ENCODE data around the gene MED31.

The MED31 gene

DNA sequence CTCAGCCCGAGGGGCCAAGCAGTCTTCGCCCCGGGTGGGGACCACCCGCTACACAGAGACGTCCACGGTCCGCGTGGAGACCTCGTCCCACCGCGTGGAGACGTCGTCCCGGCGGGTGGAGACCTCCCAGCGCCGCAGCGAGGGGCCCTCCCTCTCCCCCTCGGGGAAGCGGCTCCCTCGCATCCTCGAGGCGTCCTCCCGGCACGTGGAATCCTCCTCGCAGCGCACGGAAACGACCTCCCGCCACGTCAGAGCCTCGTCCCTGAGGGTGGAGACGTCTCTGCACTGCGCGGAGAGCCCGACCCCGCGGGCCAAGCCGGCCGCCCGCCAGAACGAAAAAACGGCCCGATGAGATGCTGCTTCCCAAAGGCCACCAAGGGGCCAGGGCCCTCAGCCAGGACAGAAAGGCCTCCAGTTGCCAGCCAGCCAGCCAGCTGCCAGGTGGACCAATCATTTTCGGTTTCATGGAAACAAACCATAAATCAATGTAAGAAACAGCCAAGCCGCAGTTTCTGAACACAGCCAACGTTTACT lies 581 bp upstream of the MED31 start:
- DNase-seq: peak; percentile 15

DNA sequence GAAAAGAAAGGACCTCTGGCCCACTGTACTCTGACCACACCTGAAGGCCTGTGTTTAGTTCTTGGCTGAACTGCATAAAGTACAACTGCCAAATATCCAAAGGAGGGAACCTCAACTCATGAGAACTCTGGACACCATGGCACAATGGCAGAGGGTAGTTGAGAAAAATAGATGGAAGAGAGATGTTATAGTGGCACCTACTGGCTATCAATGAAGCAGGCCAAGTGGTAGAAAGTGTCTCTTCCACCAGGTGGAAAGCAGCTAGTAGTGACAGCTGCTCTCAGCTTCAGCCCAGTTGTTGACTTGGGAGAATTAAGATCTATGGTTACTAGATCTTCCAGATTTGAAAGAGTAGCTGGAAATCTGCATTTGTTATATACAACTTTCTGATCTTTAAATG lies 3.2 kb downstream of the MED31 start:
- DNase-seq: no peak

DNA sequence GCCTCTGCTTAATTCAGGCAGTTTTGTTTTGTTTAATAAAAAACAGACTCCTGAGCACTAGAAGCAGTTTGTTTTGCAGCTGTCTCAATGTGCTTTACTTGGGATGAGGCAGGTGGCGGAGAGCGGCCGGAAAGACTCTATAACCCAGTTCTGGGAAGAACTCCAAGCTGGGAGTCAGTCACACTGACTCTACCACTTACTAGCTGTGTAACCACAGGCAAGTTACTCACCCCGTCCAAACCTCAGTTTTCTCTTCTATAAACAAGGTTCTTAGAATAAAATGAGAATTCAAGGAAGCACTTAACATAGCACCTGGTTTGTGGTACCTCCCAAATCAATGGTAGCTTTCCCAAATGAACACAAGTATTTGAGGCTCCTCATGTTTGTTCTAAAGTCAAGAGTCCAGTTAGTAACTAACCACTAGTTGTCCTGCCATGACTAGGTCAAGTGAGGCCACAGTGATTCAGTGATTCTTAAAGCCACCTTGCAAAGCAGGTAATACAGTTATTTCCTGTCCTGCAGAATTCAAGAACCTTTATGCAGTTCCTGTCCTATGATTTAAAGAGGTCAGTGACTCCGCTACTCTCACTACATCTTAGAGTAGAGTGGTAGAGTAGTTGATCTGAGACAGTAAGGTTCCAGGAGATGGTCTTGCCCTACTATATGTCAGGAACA lies 7.8 kb downstream of the MED31 start:
- no peak for DNase-seq

DNA sequence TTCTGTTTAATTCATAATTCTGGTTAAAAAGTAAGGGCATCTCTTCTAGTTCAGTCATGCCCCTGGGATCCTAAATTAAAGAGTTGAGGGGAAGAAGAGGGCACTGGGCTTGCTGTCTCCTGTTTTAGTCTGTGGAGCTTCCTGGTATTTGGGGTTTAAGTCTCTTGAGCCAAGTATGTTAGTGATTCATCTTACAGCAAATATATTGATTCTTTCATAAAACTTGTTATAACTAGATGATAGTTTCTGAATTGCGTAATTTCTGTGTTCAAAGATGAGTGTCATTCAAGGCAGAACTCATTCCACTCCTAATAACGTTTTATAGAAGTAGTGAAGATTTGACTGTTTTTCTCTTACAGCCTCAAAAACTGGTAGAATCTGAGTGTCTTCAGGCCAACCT lies 8.8 kb downstream of the MED31 start:
- no peak for DNase-seq

DNA sequence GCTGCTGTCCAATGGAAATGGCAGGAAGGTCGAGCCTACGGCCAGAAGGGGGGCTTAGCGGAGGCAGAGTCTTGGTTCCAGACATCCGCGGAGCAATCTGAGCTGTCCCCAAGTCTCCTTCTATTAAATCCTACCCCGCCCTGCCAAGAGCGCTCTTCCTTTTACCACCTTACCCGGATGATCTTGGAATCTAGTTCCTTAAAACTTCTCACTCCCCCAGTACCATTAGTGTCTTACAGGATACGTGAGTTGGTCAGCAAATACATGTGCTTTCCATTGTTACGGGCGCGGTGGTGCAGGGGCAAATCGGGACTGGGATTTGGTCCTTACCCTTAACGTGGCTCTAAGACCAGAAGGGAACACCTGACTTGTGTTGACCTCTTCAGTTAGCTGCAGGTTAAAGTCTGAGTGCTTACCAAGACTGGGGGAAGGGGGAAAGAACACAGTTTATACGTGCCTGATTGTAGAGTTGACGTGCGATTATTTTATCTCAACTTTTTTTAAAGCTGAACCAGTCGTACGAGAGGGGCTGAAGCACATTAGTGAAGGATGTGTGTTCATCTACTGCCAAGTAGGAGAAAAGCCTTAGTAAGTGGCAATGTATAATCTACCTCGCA lies 10.1 kb downstream of the MED31 start:
- DNase-seq: no peak

DNA sequence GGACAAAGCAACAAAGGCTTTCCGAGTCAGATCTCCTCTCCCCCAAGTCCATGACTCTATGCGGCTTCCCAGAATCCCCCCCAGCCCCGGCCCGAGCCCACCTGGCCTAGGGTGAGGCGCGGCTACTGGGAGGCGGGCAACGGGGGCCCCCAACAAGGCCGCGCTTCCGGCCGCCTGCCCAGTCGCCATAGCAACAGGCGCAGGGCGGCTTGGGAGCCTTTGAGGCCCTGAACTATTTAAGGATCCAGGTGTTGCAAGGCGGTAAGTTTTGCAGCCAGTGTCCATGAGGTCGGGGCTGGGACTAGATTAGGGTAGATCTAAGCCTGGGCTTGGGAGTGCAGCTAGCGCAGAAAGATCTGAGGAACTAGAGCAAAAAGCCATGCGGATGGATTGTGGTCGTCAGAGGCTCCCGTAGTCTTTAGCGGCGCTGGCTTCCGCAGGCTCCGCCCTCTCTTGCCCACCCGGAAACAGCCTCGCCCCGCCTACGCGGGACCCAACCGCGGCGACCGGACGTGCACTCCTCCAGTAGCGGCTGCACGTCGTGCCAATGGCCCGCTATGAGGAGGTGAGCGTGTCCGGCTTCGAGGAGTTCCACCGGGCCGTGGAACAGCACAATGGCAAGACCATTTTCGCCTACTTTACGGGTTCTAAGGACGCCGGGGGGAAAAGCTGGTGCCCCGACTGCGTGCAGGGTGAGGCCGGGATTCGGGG lies 10.7 kb downstream of the MED31 start, which contains the start of the genes KIAA0753 and TXNDC17:
KIAA0753 (minus strand) TSS at position 176 of the 711 bp plus-strand sequence. CDS start 5,608 bp downstream, outside the sequence.
TXNDC17 (plus strand) TSS at position 525 of the 711 bp plus-strand sequence; CDS start at position 548, 23 bp downstream.
- DNase-seq: peak; percentile 79

DNA sequence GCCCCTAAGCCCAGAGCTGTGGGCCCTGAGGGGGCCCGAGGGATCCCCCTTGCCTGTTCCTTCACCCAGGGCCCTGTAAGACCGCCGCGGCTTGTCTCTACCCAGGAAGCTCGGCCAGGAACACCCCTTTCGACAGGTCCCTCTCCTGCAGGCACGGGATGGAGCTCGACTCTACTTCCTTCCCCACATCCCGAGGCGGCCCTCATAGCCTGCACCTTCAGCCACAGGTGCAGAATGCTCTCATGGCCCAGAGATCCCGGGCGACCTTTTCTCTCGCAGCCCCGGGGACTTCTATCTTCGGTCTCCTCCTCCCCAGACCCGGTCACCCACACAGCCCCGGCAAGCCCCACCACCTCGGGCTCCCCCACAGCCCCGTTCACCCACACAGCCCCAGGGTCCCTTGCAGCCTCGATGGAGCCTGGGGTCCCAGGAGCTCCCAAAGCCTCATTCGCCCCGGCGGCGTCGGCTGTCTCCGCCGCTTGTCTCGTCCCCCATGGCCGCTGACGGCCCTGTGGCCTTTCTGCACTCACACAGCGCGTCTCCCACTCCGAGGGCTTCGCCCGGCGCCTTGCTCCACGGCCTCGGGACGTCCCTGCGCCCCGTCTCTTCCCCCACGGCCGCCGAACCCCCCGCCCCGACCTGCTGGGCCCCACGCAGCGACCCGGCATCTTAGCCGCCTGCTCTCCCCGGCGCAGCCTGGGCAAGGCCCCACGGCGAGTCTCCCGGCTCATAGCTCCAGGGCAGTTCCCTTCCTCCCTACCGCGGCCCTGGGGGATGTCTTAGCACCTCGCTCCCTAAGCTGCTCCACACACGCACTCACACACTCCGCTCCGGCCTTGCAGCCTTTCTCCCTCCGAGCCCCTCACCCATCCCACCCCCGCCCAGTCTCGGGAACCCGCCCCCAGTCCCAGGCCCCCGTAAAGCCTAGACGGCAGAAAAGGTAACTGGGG lies 11.5 kb downstream of the MED31 start:
- peak; percentile 43 for DNase-seq

DNA sequence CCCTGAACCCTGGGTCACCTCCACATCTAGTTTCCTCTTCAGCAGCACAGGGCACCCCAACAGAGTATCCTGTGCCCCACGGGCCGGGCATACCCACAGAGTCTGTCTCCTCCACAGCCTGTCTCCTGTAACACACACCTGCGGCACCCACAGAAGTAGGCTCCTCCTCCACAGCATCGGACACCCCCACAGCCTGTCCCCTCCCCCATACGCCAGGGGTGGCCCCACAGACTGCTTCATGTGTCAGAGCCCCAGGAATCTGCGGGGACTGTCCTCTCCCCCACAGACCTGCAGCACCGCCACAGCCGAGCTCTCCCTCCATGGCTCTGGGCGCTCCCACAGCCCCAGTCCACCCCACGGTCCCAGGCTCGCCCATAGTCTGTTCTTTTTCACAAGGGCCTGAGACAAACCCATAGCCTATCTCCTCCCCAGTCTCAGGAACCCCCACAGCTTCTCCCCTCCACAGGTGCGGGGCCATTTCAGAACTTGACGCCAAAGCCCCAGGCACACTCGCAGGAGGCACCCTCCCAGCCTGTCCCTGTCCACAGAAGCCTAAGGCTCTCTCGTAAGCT lies 12.3 kb downstream of the MED31 start:
- no peak for DNase-seq

DNA sequence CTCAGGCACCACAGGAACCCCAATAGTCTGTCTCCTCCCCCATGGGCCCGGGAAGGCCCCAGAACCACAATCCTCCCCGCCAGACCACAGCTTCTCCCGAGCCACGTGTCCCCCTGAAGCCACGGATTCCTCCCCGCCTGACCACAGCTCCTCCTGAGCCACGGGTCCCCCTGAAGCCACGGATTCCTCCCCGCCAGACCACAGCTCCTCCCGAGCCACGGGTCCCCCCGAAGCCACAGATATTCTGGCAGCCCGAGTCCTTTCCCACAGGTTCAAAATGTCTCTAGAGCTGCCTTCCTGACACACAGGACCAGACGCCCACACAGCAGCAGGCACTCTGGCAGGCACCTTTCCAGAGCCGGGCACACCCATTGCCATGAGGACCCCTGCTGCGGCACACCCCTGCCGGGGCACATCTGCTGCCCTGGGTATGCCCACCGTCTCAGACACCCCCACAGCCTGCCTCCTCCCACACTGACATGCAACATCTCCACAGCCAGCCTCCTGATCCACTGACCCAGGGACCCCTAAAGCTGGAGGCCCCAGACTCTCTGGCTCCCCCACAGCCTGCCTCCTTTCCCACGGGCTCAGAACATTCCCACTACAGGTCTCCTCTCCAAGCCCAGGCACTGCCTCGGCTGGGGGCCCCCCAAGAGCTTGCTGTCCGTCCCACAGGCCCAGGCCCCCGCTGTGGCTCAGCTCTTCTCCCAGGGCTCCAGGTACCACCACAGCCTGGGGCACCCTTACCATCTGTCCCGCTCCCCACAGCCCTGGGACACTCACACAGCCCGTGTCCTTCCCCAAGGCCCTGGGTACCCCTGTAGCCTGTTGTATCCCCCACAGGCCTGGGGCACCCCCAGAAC lies 13.1 kb downstream of the MED31 start:
- no peak for DNase-seq

DNA sequence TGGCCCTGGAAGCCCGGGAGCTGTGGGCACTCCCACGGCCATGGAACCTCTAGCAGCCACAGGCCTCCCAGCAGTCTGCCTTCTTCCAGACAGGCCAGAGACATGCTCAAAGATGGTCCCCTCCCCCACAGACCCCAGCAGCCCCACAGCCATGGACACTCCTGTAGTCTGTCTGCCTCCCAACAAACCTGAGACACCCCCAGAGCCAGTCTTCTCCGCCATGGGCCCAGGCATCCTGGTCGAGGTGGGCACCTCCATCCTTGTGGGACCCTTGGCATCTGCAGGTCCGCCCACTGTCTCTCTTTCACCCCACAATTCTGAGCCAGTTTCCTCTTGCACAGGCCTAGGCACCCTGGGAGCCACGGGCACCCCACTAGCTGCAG lies 14.0 kb downstream of the MED31 start:
- no peak for DNase-seq

DNA sequence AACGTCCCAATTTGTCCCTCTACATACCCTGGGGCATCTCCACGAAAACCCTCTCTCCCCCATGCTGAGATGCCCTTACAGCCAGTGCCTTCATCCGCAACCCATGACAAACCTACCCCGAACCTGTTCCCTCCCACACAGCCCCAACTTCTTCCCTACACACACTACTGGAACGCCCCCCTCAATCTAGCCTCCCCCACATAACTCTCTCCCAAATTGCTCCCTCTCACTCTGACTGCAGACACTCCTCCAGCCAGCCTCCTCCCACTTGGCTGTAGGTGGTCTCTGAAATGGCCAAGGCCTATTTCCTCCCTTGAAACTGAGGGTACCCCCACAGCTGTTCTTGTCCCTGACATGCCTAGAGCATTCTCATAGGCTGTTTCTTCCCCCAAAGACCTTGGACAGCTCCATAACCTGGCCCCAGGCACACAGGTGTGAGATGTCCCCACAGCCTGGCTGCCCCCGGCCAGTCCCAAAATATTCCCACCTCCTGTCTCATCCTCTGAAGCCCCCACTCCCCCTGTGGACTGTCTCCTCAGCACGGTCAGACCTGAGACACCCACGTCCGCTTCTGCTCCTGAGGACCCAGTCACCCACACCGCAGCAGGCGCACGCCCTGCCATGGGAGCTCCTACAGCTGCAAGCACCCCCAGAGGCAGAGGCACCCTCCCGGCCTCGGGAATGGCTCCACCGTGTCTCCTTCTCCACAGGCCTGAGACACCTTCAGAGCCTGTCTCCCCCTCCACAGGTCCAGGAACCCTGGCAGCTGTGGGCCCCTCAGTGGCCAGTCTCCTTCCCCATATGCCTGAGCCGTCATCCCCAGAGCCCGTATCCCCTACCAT lies 14.6 kb downstream of the MED31 start:
- no peak for DNase-seq

DNA sequence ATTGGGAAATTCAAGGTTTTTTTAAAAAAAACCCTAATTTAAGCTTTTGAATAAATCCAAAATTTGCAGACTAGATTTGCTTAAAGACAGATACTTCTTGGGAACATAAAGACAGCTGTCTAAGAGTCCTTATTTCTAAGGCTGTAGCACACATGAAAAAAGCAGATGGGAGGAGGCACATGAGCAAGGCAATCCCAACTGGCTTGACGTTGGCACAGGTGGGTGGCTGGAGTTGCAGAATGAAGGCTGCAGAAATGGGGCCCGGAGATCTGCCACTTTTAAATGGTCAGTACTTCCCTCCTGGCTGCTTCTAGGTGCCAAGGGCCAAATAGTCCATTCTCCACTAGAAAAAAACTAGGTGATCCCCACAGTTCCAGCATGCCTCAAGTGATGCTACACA lies 15.3 kb downstream of the MED31 start:
- no peak for DNase-seq

DNA sequence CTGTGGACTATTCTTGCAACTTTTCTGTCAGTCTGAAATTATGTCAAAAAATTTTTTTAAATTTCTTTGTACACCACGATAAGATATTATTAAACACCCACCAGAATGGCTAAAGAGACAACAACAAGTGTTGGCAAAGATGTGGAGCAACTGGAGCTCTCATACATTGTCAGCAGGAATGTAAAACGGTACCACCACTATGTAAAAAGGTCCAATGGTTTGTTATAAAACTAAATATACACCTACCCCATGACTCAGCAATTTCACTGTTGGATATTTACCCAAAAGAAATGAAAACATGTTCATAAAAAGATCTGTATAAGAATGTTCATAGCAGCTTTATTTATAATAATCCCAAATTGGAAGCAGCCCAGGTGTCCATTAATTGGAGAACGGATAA lies 18.1 kb downstream of the MED31 start:
- DNase-seq: no peak

DNA sequence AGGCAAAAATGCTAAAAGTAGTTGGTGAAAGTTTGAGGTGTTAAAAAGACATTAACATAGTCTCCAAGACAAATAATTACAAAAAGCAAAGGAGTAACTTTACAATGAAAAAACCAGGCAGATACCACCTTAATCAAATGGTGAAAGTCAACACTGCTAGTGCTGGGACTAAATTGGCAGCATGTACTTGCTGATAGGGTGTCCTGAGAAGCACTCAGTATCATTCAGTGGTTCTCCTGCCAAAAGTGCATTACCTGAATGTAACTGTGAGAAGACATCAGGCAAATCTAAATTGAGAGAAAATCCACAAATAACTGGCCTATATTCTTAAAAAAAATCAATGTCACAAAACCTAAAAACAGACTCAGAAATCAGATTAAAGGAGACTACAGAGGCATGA lies 18.9 kb downstream of the MED31 start:
- DNase-seq: no peak

DNA sequence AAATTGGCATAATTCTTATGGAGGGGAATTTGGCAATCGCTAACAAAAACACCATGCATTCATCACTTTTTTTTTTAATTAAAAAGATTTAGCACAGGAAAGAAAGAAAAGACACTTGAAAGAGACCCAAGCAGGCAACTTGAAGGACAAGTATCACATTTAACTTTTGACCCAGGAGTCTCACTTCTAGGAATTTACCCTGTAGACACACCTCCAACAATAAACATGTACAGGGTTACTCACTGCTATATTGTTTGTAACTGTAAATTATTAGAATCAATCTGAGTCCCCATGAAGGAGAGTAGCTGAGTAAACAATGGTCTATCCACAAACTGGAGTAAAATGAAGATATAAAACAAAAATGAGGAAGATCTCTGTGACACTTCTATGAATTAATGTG lies 21.0 kb downstream of the MED31 start:
- DNase-seq: no peak

DNA sequence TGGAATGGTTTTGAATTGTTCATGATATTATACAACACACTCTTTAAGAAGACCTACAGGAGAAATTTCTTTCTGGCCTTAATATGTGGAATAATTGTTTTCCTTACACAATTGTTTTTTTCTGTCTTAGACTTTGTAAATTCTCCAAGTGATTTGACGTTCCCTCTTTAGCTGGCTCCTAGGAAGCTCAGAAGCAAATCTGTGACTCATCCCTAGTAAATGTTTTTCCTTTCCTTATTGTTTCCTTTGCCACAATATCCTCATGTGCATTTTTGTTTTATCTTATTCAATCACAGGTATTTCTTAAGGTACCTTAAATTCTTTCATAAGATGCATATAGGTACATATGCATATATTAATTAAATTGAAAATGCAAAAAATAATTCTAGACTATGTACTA lies 24.4 kb downstream of the MED31 start:
- no peak for DNase-seq

DNA sequence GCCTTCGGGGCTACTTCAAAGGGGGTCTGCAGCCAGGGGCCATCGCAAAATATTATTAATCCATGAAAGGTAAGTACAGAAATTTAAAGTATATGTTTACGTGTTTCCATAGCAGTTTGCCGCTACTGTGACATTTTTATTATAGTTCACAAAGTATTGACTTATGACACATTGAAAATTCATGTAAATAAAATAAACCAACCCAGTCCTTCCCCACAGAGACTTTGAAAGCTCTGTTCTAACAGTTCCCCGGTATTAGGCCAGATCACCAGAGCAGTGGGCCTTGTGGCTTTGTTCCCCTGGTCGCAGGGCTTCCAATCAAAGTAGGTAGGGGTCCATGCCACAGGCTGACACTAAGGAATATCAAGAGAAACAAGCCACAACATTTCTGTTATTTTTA lies 24.8 kb downstream of the MED31 start:
- DNase-seq: no peak

DNA sequence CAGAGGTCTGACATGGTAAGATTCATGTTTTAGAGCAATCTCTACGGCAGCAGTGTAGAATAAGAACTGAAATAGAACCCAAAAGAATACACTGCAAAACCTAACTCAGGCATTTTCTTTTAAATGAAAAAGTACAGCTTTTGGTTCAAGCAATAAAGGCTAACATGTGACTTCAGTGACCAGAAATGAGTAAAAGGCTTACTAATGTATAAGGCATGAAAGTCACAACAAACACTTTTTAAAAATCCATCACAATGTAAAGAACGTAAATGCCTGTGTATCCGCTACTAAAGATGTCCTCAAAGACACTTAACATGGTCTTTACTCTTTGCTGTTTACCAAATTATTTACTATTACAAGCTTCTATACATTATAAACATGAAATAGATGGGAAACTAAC lies 27.5 kb downstream of the MED31 start:
- DNase-seq: no peak

DNA sequence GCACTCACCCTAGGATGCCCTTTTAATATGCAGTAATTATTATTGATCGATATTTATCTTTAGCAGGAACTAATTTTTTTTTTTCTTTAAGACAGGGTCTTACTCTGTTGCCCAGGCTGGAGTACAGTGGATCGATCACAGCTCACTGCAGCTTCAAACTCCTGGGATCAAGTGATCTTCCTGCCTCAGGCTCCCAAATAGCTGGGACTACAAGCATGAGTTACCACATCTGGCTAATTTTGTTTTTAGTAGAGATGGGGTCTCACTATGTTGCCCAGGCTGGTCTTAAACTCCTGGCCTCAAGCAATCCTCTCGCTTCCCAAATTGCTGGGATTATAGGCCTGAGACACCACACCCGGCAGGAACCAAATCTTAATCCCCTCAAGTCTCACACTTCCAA lies 40.2 kb downstream of the MED31 start:
- DNase-seq: no peak

DNA sequence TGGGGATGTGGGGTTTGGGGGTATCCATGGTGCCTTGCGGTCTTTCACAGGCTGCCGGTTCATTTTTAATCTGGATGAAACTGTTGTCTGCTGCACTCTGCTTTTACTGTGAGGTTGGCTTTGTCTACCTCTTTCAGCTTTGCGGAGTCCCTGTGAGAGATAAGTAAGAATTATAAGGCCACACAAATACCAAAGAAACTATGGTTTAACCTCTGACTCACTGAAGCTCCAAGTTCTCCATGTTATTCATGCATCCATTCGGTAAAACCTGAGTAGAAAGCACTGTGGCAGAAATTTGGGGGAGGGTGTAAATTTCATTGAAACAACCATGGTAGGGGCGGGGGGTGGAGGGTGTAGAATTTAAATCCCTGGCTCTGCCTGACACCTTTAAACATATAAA lies 41.4 kb downstream of the MED31 start:
- DNase-seq: no peak

All from NCI-H2171 (cell line).